Hepatocyte (in vitro differentiated cells): Measurements from ENCODE around the gene ANKMY2. TPM values are rescaled to one million over a fixed set of nuclear protein-coding genes. Genes with fewer than 3 reads are reported as not detected.

Experiments used
- DNase-seq: peaks from one replicate; pipeline ENCODE4 v3.0.0-alpha.2; 2016; ENCODE audit warnings: low spot score
- H2AFZ ChIP-seq: fragments of 200-600 bp; sonication (generic); 2 replicates; pipeline ENCODE4 v1.6.0; 2016; ENCODE audit warnings: antibody characterized with exemption, mild to moderate bottlenecking
- H3K27ac ChIP-seq: fragments of 200-600 bp; sonication (generic); 2 replicates; pipeline ENCODE4 v1.5.1; 2016; ENCODE audit warnings: mild to moderate bottlenecking
- H3K27me3 ChIP-seq: fragments of 200-600 bp; sonication (generic); 2 replicates; pipeline ENCODE4 v1.6.1; 2016
- H3K36me3 ChIP-seq: fragments of 200-600 bp; sonication (generic); replicated peaks from 2 replicates; pipeline ENCODE4 v1.5.1; 2016; ENCODE audit warnings: low read depth; ENCODE audit not compliant: insufficient read depth
- H3K4me1 ChIP-seq: fragments of 200-600 bp; sonication (generic); 2 replicates; pipeline ENCODE4 v1.5.1; 2016; ENCODE audit warnings: mild to moderate bottlenecking, moderate library complexity; ENCODE audit not compliant: insufficient read depth
- H3K4me2 ChIP-seq: fragments of 200-600 bp; sonication (generic); 2 replicates; pipeline ENCODE4 v1.6.0; 2016
- H3K4me3 ChIP-seq: fragments of 200-600 bp; sonication (generic); 2 replicates; pipeline ENCODE4 v1.5.1; 2016; ENCODE audit warnings: mild to moderate bottlenecking
- H3K79me2 ChIP-seq: fragments of 200-600 bp; sonication (generic); 2 replicates; pipeline ENCODE4 v1.6.0; 2017; ENCODE audit warnings: mild to moderate bottlenecking
- H3K9me2 ChIP-seq: fragments of 200-600 bp; sonication (generic); replicated peaks from 2 replicates; pipeline ENCODE4 v1.6.0; 2017; ENCODE audit warnings: mild to moderate bottlenecking; ENCODE audit not compliant: insufficient read depth
- H3K9me3 ChIP-seq: fragments of 200-600 bp; sonication (generic); 2 replicates; pipeline ENCODE4 v1.5.1; 2016; ENCODE audit warnings: low read depth, mild to moderate bottlenecking
- H4K20me1 ChIP-seq: fragments of 200-600 bp; sonication (generic); 2 replicates; pipeline ENCODE4 v1.6.0; 2016; ENCODE audit warnings: mild to moderate bottlenecking; ENCODE audit not compliant: insufficient read depth, poor library complexity, severe bottlenecking
- EZH2 ChIP-seq: fragments of 200-600 bp; sonication (generic); IDR thresholded peaks from 2 replicates; pipeline ENCODE4 v1.6.1; 2016; ENCODE audit warnings: antibody characterized with exemption, mild to moderate bottlenecking, borderline replicate concordance
- EZH2phosphoT487 ChIP-seq: fragments of 200-600 bp; sonication (generic); IDR thresholded peaks from one replicate; pipeline ENCODE4 v1.6.1; 2018; ENCODE audit warnings: antibody characterized with exemption, mild to moderate bottlenecking, low read depth, moderate library complexity; ENCODE audit not compliant: unreplicated experiment, severe bottlenecking
- WGBS: methylation state at CpG from one replicate; pipeline ENCODE4 v1.1.6; 2016; ENCODE audit warnings: low lambda C conversion rate; ENCODE audit errors: missing lambda C conversion rate; 5-methylcytosine and 5-hydroxymethylcytosine counted together
- polyA plus RNA-seq: library from polyadenylated mRNA; unstranded; fragments of >200 nt; fragmentation: Nextera tagmentation; extraction: Ambion mirVana; gene quantifications from 2 replicates; pipeline ENCODE4 v1.2.1, GENCODE V29; 2016
- total RNA-seq: library from RNA; depleted of rRNA; stranded (reverse); fragments of >200 nt; gene quantifications from 2 replicates; pipeline ENCODE4 v1.2.3, GENCODE V29; 2014
- TF ChIP-seq, protein P1 (sequence below): fragments of 200-600 bp; sonication (generic); IDR thresholded peaks from 2 replicates; pipeline ENCODE4 v1.5.1; 2016; ENCODE audit warnings: antibody characterized with exemption, mild to moderate bottlenecking; ENCODE audit not compliant: poor library complexity

Gene ANKMY2
- total and polyA plus RNA-seq, 2 experiments from 2014 or later, result 30.7 to 42.5 TPM

DNA sequence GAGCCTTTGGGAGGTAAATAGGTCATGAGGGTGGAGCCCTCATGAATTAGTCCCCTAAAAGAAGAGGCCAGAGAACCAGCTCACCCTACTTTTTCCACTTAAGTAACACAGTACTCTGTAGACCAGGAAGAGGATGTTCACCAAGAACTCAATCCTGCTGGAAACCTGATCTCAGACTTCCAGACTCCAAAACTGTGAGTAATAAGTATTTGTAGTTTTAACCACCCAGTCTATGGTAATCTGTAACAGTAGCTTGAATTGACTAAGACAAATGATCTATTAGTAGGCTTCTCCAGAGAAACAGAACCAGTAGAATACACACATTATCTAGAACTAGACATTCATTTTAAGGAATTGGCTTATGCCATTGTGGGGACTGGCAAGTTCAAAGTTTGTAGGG is 51.5 kb downstream of the ANKMY2 start:
- Histone ChIP-seq H2AFZ (no peak overlapping the region), H3K9me2 (no peaks in the 10 kb centered on the region), H3K4me3 (no peak overlapping the region), H3K9me3 (no peaks in the 10 kb centered on the region), H3K36me3 (no peaks in the 10 kb centered on the region), H3K4me1 (peaks cover 16% of the 10 kb centered on the region), H3K27ac (peak overlapping the region; percentile 69), H4K20me1 (no peaks in the 10 kb centered on the region), H3K27me3 (no peaks in the 10 kb centered on the region), H3K79me2 (no peaks in the 10 kb centered on the region), H3K4me2 (no peak overlapping the region)
- no peak for DNase-seq
- no peak for TF ChIP-seq EZH2phosphoT487
- no peak for TF ChIP-seq EZH2
- TF ChIP-seq, protein P1, sequence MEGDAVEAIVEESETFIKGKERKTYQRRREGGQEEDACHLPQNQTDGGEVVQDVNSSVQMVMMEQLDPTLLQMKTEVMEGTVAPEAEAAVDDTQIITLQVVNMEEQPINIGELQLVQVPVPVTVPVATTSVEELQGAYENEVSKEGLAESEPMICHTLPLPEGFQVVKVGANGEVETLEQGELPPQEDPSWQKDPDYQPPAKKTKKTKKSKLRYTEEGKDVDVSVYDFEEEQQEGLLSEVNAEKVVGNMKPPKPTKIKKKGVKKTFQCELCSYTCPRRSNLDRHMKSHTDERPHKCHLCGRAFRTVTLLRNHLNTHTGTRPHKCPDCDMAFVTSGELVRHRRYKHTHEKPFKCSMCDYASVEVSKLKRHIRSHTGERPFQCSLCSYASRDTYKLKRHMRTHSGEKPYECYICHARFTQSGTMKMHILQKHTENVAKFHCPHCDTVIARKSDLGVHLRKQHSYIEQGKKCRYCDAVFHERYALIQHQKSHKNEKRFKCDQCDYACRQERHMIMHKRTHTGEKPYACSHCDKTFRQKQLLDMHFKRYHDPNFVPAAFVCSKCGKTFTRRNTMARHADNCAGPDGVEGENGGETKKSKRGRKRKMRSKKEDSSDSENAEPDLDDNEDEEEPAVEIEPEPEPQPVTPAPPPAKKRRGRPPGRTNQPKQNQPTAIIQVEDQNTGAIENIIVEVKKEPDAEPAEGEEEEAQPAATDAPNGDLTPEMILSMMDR, result no peak

DNA sequence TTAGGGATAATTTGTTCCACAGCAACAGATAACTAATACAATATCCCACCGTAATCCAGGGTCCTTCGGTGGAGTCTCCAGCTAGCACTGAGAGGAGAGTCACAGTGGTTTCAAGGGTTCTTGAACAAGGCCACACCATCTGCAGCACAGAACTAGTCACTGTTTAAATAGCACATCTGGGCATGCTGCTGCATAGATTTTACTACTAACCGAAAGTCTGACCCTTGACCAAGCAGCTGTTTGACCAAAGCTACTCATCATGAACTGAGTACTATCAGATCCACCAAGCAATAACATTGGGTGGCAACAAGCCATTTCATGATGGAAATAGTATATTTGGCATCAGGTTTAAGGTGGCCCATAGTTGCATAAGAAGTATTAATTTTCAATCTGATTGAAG is 53.2 kb downstream of the ANKMY2 start:
- Histone ChIP-seq H3K27ac (no peak overlapping the region), H4K20me1 (no peaks in the 10 kb centered on the region), H3K4me1 (peaks cover 16% of the 10 kb centered on the region), H3K4me3 (no peak overlapping the region), H3K79me2 (no peaks in the 10 kb centered on the region), H2AFZ (no peak overlapping the region), H3K9me2 (no peaks in the 10 kb centered on the region), H3K36me3 (no peaks in the 10 kb centered on the region), H3K4me2 (no peak overlapping the region), H3K9me3 (no peaks in the 10 kb centered on the region), H3K27me3 (no peaks in the 10 kb centered on the region)
- no peak for TF ChIP-seq EZH2phosphoT487
- no peak for TF ChIP-seq EZH2
- TF ChIP-seq, protein P1, result no peak
- no peak for DNase-seq
- 84% methylated on average over 3 of the region's 3 CpGs for WGBS

DNA sequence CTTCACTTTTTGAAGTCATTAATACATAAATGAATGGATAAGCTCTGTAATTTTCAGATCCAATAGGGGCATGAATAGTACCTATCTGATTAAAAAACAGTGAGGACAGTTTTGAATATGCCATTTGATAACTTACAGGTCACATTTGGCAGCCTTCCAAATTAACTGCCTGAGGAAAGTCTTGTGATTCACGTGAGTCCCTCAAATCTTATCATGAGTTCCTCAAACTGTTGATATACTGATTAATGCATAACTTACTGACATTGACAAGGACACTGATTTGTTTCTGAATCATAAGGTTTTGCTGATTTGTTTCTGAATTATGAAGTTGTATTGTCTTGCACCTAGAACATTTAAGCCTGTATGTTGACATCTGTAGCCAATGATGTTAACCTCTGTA is 55.1 kb downstream of the ANKMY2 start:
- peak overlapping the region; percentile 47 for H3K27ac ChIP-seq
- no peaks in the 10 kb centered on the region for H3K9me3 ChIP-seq
- peaks cover 10% of the 10 kb centered on the region for H3K4me1 ChIP-seq
- H3K79me2 ChIP-seq, result no peaks in the 10 kb centered on the region
- WGBS, result 12% methylated on average over 1 of the region's 1 CpG
- no peaks in the 10 kb centered on the region for H3K27me3 ChIP-seq
- H2AFZ ChIP-seq, result no peak overlapping the region
- no peak overlapping the region for H3K4me3 ChIP-seq
- no peaks in the 10 kb centered on the region for H3K9me2 ChIP-seq
- TF ChIP-seq EZH2phosphoT487 (no peak), EZH2 (no peak)
- TF ChIP-seq, protein P1, result no peak
- no peaks in the 10 kb centered on the region for H4K20me1 ChIP-seq
- DNase-seq, result peak; percentile 67
- H3K36me3 ChIP-seq, result no peaks in the 10 kb centered on the region
- no peak overlapping the region for H3K4me2 ChIP-seq

DNA sequence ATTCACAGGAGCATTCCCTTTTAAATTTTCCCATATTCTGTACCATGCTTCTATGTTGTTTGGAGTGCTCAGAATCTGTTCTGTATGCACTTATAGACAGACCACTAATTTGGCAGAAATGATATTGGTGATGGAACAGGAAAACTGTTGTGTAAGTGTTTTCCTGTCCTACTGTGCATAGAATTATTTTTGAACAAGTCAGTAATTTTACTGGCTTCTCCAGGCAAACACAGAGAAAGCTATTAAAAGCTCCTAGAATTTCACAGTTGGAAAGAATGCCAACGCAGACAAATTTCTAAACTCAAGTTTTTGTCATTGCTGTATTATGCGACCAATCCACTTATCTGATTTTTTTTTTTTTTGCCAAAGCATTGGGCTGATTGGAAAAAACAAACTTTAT is 55.7 kb downstream of the ANKMY2 start:
- peak overlapping the region; percentile 27 for H3K27ac ChIP-seq

More for the DNA sequence above, 55.7 kb downstream of the ANKMY2 start:
- Histone ChIP-seq H3K79me2 (no peaks in the 10 kb centered on the region), H3K4me1 (peaks cover 8% of the 10 kb centered on the region), H3K4me3 (no peak overlapping the region), H3K4me2 (no peak overlapping the region), H3K9me2 (no peaks in the 10 kb centered on the region), H2AFZ (no peak overlapping the region), H4K20me1 (no peaks in the 10 kb centered on the region), H3K27me3 (no peaks in the 10 kb centered on the region), H3K9me3 (no peaks in the 10 kb centered on the region), H3K36me3 (no peaks in the 10 kb centered on the region)
- no peak for TF ChIP-seq EZH2
- no peak for DNase-seq
- WGBS, result 74% methylated on average over 2 of the region's 2 CpGs
